Hair follicular keratinocyte (primary cell): Measurements from ENCODE around the gene GFRA3. TPM values are rescaled to one million over a fixed set of nuclear protein-coding genes. Genes with fewer than 3 reads are reported as not detected.

Source experiments
- total RNA-seq: library from RNA; depleted of rRNA; stranded (reverse); fragments of >200 nt; gene quantifications from 2 replicates; pipeline ENCODE4 v1.2.3, GENCODE V29; 2015

Gene GFRA3
- not detected in 2 replicates for total RNA-seq

GRCh38 chr5:138274189-138274853 lies at the start of gene GFRA3:
Gene GFRA3 (minus strand): TSS chr5:138274621. CDS start chr5:138274424, 197 bp downstream.

GRCh38 chr5:138213161-138214029 lies 61.0 kb downstream of the GFRA3 start, which contains the start of gene CDC23:
Gene CDC23 (minus strand): TSS chr5:138213323. CDS start chr5:138213312, 11 bp downstream.

Other genes starting within 250 kb of the GFRA3 start
- 3.1 and 4.9 TPM in 2 replicates for gene FAM13B, start 241.5 kb downstream of the GFRA3 start, total RNA-seq
- not detected in 2 replicates for gene WNT8A, start 190.6 kb downstream of the GFRA3 start, total RNA-seq
- not detected in 2 replicates for gene NME5, start 135.2 kb downstream of the GFRA3 start, total RNA-seq
- 10.9 and 19.0 TPM in 2 replicates for gene BRD8, start 96.0 kb downstream of the GFRA3 start, total RNA-seq
- 13.8 and 45.5 TPM in 2 replicates for gene KIF20A, start 95.5 kb downstream of the GFRA3 start, total RNA-seq
- 18.4 and 22.3 TPM in 2 replicates for gene CDC23, start 61.3 kb downstream of the GFRA3 start, total RNA-seq
- gene CDC25C, start 57.2 kb upstream of the GFRA3 start, total RNA-seq = 5.2 and 11.9 TPM in 2 replicates
- 20.1 and 23.5 TPM in 2 replicates for gene FAM53C, start 63.6 kb upstream of the GFRA3 start, total RNA-seq
- 25.9 and 26.1 TPM in 2 replicates for gene KDM3B, start 78.1 kb upstream of the GFRA3 start, total RNA-seq
- gene REEP2, start 164.4 kb upstream of the GFRA3 start, total RNA-seq = 2.0 and 4.5 TPM in 2 replicates
- 17.6 and 65.0 TPM in 2 replicates for gene EGR1, start 190.9 kb upstream of the GFRA3 start, total RNA-seq